NT2/D1 (cell line): ENCODE results near the gene FSTL4.

ENCODE experiments used
- SUZ12 ChIP-seq: IDR thresholded peaks from 2 replicates; pipeline ENCODE4 v1.6.1; 2011; ENCODE audit not compliant: insufficient read length, insufficient read depth; ENCODE audit errors: extremely low read depth
- YY1 ChIP-seq: IDR thresholded peaks from 2 replicates; pipeline ENCODE4 v1.6.1; 2011; ENCODE audit not compliant: insufficient read length, insufficient read depth
- ZNF274 ChIP-seq: IDR thresholded peaks from 2 replicates; pipeline ENCODE4 v1.6.1; 2011; ENCODE audit warnings: mild to moderate bottlenecking, low read depth, low read length

GRCh38 chr5:133453831-133454230 lies 158.5 kb downstream of the FSTL4 start:
- TF ChIP-seq ZNF274 (no peak), SUZ12 (no peak), YY1 (no peak)
